ENCODE data around the gene SPG7.

SPG7 gene

DNA sequence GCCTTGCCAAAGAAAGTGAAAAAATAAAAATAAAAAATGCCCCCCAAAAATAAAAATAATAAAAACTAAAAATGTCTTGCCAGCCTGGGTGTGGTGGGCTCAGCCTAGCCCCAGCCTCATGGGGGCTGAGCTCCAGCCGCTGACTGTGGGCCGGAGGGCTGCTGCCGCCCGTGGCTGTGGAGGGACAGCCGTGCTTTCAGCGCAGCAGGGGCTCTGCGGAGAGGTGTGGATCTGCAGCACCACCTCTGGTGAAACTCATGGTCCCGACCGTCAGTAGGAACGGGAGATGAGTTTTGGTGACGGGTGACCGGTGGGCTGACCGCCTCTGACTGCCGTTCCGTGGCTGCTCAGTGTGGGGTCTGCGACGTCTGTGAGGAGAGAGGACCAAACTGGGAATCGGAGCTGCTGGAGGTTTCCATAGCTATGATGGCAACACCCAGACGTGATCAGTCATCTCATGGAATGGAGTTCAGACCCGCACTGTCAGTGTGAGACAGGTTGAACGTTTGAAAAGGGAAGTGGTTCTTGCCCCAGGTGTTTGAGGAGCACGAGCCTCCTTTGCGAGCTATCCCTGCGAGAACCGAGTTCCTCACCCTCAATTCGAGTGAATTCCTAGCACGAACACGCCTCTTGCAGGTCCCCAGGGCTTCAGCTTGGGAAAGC, 40.3 kb downstream of the SPG7 start:
- no peak for DNase-seq

DNA sequence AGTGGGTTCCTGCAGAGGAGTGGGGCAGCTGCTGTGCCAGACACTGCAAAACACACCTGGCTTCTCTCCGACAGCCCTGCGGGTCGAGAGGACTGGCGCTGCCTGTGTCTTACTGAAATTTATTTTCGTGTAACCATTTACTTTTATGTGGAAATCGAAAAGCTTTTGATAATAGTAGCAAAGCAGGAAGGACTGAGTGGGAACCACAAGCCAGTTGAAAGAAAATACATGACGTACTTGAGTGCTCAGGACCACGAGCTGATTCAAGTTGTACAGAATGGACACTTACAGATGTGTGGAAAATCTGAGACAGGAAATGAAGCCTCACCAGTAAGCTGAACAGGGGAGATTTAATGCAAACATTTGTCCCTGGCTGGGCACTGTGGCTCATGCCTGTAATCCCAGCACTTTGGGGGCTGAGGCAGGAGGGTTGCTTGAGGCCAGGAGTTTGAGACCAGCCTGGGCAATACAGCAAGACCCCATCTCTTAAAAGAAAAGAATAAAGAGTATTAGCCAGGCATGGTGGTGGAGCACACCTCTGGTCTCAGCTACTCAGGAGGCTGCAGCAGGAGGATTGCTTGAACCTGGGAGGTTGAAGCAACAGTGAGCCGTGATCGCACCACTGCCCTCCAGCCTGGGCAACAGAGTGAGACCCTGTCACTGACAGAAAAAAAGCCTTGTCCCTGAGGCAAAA, 41.0 kb downstream of the SPG7 start:
- DNase-seq: no peak

DNA sequence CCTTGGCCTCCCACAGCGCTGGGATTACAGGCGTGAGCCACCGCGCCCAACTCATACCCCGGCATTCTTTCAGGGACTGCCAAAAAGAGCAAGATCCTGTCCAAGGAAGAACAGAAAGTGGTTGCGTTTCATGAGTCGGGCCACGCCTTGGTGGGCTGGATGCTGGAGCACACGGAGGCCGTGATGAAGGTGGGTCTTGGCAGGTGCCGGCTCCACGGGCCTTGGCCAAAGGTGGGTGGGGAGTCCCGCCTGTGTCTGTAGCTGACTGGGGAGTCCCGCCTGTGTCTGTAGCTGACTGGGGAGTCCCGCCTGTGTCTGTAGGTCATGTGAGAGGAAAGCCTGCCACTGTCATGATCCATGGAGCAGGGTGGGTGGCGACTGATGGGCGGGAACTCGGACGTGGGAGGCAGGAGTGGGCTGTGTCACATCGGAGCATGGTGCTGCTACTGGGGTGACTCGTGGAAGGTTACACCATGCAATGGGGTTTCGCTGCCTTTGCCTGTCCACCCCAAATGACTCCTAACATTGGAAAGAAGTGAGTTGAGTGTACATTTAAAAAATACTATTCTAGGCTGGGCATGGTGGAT, 42.3 kb downstream of the SPG7 start:
- DNase-seq: no peak

DNA sequence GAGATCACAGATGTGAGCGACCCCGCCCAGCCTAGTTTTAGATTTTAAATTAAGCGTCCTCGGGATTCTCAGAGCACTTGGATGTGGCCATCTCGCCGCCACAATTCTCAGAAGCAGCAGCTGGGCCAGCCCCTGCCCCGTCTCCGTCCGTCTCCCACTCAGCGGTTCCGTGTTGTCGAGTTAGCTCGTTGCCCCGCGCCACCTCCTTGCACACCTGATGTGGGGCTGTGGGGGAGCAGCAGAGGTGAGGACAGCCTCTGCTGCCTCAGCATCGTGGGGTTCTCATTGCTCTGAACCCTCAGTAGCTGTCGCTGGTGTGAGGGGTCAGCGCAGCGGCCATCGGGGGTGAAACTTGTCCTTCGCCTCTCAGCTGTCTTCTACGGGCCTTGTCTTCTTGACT, 44.1 kb downstream of the SPG7 start:
- no peak for DNase-seq

DNA sequence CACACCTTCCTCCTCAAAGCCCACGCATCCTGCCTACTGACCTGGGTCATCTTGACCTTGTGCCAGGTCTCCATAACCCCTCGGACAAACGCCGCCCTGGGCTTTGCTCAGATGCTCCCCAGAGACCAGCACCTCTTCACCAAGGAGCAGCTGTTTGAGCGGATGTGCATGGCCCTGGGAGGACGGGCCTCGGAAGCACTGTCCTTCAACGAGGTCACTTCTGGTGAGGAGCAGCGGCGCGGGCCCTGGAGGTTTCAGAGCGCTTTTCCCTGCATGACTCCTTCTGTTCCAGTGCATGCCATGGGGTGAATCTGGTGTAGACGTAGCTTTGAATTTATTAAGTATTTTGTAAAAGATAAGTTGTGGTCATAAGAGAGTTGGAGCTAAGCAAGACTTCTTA, 44.7 kb downstream of the SPG7 start:
- no peak for DNase-seq

DNA sequence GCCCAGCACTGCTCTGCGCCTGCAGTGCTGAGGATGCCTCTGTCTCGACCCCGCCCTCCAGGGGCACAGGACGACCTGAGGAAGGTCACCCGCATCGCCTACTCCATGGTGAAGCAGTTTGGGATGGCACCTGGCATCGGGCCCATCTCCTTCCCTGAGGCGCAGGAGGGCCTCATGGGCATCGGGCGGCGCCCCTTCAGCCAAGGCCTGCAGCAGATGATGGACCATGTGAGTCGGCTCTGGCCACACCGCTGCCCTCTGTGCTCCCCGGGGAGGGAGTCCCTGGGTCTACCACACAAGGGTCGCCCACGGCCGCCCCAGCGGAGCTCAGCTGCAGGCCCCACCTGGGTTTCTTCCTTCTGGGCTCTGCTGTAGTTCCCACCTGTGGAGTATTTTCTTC, 45.5 kb downstream of the SPG7 start:
- no peak for DNase-seq

DNA sequence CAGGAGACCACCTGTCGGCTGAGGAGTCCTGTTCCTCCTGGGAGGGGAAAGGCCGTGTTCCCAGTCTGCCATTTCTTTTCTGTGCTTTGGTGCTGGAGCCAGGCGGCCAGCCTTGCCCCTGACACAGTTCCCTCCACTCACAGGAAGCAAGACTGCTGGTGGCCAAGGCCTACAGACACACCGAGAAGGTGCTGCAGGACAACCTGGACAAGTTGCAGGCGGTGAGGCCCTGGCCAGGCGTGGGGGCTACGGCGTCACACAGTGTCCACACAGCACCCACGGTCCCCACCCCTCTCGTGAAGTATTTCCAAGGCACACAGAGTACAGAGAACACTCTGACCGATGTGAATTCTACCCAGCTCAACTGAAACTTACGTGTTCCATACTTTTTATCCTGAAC, 46.1 kb downstream of the SPG7 start:
- DNase-seq: no peak

DNA sequence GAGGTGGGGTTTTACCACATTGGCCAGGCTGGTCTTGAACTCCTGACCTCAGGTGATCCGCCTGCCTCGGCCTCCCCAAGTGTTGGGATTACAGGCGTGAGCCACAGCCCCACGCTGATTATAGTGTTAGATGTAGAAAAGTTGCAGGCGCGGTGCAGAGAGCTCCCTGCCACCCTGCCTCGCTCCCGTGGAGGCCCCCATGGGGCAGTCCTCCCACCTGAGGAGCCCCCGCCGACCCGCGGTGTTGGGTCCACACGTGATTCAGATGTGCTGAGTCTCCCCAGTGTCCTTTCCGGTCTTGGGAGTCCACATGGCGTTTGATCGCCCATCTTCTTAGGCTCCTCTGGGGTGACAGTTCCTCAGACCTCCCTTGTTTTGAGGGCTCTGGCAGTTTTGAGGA, 47.1 kb downstream of the SPG7 start:
- DNase-seq: no peak

DNA sequence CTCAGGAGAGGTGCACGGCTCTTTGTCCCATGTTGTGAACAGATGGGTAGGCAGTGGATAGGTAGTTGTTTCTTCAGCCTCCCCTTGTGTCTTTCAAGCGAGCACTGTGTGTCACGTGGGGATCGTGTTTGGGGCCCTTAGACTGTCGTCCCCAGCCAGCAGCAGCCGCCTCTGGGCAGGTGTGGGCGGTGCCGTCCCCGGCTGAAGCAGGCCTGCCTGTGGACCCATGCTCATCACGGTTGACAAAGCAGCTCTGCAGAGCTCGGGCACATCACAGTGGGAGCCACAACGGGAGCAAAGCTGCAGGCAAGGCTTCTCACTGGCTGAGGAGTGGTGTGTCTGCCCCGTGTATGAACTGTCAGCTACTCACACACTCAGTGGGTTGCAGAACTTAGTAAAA, 47.6 kb downstream of the SPG7 start:
- no peak for DNase-seq

DNA sequence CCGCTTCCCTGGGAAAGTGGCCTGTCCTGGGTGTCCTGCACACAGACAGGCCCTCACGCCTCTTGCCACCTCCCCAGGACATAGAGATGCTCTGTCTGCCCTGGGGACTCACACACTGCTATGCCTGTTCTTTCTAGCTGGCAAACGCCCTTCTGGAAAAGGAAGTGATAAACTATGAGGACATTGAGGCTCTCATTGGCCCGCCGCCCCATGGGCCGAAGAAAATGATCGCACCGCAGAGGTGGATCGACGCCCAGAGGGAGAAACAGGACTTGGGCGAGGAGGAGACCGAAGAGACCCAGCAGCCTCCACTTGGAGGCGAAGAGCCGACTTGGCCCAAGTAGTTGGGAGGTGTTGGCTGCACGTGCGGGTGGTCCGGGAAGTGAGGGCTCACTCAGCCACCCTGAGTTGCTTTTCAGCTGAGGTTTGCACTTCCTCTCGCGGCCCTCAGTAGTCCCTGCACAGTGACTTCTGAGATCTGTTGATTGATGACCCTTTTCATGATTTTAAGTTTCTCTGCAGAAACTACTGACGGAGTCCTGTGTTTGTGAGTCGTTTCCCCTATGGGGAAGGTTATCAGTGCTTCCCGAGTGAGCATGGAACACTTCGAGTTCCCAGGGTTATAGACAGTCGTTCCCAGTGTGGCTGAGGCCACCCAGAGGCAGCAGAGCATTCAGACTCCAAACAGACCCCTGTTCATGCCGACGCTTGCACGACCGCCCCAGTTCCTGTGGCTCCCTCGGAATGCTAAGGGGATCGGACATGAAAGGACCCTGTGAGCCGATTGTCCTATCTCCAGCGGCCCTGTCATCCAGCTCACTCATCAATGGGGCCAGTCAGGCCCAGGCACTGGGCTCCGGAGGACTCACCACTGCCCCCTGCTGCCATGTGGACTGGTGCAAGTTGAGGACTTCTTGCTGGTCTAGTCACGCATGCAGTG, 48.8 kb downstream of the SPG7 start:
- peak; percentile 76 to 84 for DNase-seq

DNA sequence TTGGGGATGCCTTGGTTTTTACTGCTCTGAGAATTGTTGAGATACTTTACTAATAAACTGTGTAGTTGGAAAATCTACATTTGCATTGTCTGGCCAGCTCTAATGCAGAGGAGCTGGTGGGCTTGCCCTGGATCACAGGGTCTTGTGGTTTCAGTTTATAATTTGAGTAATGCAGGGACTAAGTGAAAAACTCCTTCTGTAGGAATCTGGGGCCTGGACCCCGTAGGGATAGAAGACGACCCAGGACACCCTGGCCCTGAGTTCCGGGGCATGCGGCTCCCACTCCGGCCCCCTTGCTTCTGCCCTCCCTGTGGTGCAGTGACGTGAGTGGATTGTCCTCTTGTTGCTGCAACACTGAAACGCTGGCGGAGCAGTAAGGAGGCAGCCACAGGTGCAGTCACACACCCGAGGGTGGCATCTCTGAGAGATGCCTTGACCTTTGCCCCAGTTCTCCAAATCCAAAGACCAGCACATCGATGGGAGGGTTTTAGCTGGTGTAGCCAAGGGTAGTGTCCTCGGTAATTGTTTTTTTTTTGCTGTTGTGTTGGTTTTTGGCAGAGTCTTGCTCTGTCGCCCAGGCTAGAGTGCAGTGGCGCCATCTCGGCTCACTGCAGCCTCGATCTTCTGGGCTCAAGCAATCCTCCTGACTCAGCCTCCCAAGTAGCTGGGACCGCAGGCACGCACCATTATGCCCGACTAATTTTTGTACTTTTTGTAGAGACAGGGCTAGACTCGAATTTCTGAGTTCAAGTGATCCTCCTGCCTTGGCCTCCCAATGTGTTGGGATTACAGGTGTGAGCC, 49.7 kb downstream of the SPG7 start:
- no peak for DNase-seq

DNA sequence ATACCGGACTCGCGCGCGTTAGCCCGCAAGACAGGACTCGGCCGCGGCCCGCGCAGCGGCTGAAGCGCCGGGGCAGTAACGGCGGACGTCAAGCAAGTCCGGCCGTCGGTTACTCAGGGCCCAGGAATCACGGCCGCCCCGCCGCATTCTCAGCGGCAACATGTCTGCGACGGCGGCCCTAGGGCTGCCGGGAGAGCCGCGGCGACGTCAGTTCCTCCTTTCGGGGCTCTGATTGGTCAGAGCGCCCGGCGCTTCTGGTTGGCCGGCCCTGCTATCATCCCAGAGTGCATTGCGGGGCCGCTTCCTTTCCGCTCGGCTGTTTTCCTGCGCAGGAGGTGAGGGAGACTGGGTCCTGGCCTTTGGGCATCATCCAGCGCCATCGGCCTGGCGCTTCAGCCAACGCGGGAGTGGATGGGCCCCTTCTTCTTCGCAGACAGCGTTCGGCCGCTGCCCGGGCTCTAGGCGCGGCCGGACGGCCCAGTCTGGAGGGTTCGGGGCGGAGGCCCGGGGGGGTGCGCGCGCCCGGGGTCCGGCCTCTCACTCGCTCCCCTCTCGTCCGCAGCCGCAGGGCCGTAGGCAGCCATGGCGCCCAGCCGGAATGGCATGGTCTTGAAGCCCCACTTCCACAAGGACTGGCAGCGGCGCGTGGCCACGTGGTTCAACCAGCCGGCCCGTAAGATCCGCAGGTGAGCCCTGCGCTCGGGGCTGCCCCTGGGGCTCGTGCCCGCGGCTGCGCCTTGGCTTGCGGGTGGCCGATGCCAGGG, 52.4 kb downstream of the SPG7 start, which contains the start of gene RPL13:
RPL13 (plus strand) TSS at position 305 of the 764 bp plus-strand sequence; CDS start at position 583, 278 bp downstream.
- peak; percentile 90 to 92 for DNase-seq

DNA sequence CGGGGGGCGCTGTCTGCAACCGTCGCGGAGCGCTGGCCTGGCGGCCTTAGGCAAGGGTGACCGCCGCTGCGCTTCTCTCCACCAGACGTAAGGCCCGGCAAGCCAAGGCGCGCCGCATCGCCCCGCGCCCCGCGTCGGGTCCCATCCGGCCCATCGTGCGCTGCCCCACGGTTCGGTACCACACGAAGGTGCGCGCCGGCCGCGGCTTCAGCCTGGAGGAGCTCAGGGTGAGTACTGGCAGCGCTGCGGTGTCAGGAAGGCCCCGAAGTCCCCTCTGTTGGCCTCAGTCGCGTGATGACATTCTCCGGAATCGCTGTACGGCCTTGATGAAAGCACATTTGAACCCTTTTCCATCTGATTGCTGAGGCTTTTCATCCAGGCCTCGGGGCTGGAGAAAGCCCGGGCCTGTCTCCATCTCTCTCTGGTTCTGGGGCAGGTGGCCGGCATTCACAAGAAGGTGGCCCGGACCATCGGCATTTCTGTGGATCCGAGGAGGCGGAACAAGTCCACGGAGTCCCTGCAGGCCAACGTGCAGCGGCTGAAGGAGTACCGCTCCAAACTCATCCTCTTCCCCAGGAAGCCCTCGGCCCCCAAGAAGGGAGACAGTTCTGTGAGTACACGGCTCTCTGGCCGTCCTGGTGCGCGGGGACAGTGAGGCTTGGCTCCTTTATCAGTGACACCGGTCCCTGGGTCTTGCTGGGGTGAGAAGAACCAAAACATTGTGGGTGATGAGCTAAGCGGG, 53.1 kb downstream of the SPG7 start:
- no peak for DNase-seq

DNA sequence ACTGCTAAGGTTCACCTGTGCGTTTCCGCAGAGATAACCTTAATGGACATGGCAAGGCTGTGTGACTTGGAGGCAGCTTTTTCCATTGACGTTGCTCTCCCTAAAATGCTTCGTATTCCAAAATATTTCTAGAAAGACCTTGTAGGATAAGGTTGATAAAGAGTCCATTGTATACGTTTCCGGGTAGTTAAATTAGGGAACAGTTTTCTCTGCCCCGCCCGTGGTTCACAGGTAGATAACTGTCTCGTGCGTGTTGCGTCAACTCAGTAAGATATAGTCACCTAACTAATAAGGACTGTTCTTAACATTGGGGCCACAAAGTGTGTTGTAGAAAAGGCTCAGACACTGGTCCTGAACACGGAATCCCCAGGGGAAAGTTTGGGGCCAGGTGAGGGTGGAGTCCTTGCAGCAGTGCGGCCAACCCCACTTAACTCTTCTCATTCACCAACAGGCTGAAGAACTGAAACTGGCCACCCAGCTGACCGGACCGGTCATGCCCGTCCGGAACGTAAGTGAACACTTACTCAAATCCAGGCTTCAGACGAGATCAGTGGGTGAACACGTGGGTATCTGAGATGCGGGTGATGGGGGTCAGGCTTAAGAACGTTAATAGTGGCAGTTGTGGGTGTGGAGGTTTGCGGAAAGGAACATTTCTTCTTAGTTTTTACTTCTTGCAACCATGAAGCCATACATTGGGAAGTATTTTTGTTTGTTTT, 53.8 kb downstream of the SPG7 start:
- DNase-seq: no peak

DNA sequence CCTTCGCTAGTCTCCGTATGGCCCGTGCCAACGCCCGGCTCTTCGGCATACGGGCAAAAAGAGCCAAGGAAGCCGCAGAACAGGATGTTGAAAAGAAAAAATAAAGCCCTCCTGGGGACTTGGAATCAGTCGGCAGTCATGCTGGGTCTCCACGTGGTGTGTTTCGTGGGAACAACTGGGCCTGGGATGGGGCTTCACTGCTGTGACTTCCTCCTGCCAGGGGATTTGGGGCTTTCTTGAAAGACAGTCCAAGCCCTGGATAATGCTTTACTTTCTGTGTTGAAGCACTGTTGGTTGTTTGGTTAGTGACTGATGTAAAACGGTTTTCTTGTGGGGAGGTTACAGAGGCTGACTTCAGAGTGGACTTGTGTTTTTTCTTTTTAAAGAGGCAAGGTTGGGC, 54.7 kb downstream of the SPG7 start:
- no peak for DNase-seq

DNA sequence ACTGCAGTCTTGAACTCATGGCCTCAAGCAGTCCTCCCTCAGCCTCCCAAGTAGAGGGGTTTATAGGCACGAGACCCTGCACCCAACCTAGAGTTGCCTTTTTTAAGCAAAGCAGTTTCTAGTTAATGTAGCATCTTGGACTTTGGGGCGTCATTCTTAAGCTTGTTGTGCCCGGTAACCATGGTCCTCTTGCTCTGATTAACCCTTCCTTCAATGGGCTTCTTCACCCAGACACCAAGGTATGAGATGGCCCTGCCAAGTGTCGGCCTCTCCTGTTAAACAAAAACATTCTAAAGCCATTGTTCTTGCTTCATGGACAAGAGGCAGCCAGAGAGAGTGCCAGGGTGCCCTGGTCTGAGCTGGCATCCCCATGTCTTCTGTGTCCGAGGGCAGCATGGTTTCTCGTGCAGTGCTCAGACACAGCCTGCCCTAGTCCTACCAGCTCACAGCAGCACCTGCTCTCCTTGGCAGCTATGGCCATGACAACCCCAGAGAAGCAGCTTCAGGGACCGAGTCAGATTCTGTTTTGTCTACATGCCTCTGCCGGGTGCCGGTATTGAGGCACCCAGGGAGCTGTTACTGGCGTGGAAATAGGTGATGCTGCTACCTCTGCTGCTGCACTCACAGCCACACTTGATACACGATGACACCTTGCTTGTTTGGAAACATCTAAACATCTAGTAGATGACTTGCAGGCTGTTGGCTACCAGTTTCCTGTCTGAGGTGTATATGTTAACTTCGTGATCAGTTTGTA, 55.6 kb downstream of the SPG7 start:
- no peak for DNase-seq

DNA sequence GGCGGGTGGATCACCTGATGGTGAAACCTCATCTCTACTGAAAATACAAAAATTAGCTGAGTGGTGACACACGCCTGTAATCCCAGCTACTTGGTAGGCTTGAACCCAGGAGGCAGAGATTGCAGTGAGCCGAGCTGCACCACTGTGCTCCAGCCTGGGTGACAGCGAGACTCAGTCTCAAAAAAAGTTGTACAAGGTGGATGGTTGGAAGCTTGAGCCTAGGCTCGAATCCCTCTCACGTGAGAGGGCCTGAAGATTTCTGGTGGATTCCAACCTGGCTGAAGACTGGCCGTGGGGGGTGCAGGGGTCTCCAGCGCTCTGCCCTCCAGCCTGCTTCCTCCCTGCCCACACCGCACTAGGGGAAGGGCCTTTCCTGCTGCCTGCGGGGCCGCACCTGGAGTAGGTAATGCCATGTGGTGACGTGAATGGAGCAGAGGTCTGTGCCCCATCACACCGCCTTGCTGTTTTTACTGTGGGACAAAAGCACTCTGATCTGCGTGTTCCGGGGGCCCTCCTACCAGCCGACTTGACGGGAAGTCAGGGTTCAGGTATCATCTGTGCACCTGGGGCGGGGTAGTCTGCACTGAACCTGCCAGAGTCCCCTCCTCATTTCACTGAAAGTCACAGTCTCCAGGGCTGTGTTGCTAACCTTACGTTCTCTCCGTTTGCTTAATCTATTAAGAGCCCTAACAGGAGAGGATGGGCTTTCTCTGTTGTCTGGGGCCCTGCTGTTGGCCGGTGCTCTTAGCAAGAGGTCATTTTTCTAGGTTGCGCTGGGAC, 56.5 kb downstream of the SPG7 start:
- DNase-seq: no peak

DNA sequence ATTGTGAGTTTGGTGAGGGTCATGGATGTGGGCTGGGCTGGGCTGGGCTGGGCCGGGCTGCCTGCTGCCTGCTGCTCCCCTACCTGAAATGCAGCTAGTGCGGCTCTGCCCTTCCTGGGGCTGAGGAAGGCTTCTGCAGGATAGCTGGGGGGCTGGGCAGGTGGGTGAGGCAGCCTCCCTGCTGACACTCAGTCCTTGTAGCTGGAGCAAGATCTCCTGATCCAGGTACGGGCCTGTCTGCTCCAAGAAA, 57.0 kb downstream of the SPG7 start:
- no peak for DNase-seq
